Muscle layer of duodenum (tissue), 2 donors: Measurements from ENCODE around the gene CDC42BPG.

Source experiments
- H3K27ac ChIP-seq: one replicate; pipeline ENCODE4 v1.7.0; 2013; ENCODE audit warnings: mild to moderate bottlenecking, low read length
- H3K27me3 ChIP-seq: one replicate; pipeline ENCODE4 v1.7.0; 2013; ENCODE audit warnings: low read depth, mild to moderate bottlenecking, control low read depth, low read length
- H3K36me3 ChIP-seq, 2 donors: one replicate each; pipeline ENCODE4 v1.7.0; 2013; ENCODE audit warnings: low read length in 2 of 2, control low read depth in 1 of 2, mild to moderate bottlenecking in 1 of 2; ENCODE audit not compliant: insufficient read depth in 2 of 2, control insufficient read depth in 1 of 2
- H3K4me1 ChIP-seq, 2 donors: one replicate each; pipeline ENCODE4 v1.7.0; 2013; ENCODE audit warnings: low read length in 2 of 2, mild to moderate bottlenecking in 2 of 2, control low read depth in 1 of 2, moderate library complexity in 1 of 2; ENCODE audit not compliant: insufficient read depth in 2 of 2, control insufficient read depth in 1 of 2
- H3K4me3 ChIP-seq, 2 donors: one replicate each; pipeline ENCODE4 v1.7.0; 2013; ENCODE audit warnings: low read length in 2 of 2, low read depth in 1 of 2, mild to moderate bottlenecking in 1 of 2
- H3K9me3 ChIP-seq, 2 donors: one replicate each; pipeline ENCODE4 v1.7.0; 2013; ENCODE audit warnings: low read length in 2 of 2, control low read depth in 1 of 2, mild to moderate bottlenecking in 1 of 2; ENCODE audit not compliant: control insufficient read depth in 1 of 2
- donor health status: healthy.

CDC42BPG gene

DNA sequence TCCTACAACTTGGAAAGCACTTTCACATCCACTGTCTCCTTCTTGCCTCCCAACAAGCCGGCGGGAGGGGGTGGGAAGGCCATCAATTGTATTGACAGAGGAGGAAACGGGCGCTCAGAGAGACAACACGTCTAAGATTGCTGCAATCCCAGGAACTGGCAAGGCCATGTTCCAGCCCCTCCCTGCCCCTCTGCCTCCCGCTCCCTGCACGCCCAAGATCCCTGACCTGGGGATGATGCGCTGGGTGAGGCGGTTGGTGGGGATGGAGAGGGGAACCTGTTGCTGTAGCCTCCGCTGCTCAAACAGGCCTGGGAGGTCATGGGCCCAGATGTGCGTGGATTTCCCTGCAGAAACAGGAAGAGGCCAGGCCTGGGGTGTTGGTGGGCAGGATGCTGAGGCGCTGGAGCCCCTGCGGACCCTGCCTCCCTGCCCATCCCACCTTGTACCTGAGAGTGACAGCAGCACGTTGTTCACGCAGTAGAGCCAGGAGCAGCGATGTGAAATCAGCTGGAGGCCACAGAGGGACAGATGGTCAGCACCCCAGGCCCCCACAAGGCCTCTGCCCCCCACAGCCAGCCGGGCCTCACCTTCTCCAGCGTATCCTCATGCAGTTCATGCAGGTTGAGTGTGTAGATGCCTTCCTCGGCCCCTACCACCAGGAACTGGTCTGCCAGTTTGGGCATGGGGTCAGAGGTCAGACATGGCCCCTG lies 48.3 kb downstream of the CDC42BPG start:
- Histone ChIP-seq H3K27ac (no peak overlapping the region), H3K4me1 (no peaks in the 10 kb centered on the region), H3K4me3 (no peak overlapping the region), H3K36me3 (peaks cover 0 to 39% of the 10 kb centered on the region in 2 donors), H3K9me3 (no peaks in the 10 kb centered on the region), H3K27me3 (no peaks in the 10 kb centered on the region)

DNA sequence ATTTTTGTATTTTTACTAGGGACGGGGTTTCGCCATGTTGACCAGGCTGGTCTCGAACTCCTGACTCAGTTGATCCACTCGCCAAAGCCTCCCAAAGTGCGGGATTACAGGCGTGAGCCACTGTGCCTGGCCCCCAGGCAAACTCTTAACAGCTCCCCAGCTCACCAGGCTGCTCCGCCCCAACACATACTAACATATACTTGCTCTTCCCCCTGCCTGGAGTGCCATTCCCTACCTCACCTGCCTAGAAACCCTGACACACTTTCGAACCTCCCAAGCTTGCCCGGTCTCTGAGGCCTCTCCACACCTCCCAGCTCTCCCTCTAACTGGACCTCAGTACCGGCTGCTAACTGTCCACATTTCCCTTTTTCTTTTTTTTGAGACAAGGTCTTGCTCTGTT lies 49.9 kb downstream of the CDC42BPG start:
- Histone ChIP-seq H3K36me3 (peaks cover 3 to 47% of the 10 kb centered on the region in 2 donors), H3K27ac (no peak overlapping the region), H3K4me1 (no peaks in the 10 kb centered on the region), H3K27me3 (no peaks in the 10 kb centered on the region), H3K4me3 (no peak overlapping the region), H3K9me3 (no peaks in the 10 kb centered on the region)

DNA sequence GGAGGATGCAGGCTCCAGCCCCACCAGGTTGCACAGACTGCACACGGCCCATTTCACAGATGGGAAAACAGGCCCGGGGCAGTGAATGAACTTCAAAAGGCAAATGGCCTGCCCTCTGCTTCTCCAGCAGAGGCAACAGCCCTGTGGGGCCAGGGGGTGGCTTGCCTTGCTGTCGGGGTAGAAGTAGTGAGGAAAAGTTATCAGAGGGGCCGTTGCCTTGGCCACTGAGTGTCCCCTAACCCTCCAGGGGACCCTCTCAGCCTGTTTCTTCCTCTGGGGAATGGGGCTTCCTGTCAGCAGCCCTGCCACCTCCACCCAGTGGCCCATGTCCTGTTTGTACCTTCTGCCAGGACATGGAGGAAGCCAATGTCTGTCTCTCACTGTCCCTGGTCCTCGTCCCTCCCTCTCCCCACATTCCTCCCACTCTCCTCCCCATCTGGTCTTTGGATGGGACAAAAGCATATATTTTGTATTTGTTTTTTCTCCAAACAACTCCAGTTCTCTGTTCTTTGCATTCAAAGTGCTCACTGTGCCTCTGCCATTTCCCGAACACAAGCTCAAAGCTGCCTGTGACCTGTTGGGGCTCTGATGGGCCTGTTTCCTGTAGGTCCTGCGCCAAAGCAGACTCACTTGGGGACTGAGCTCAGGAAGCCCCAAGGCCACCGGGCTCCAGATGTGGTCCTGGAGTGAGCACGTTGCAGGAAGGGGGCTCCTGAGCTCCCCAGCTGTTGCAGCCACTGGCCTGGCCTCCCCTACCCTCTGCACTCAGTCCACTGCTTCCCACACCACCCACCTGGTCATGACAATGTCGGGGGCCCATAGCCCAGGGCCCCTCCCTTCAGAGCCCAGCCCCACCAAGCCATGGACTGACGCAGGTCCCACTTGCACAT lies 50.9 kb downstream of the CDC42BPG start:
- Histone ChIP-seq H3K4me3 (no peak overlapping the region), H3K4me1 (no peaks in the 10 kb centered on the region), H3K9me3 (no peaks in the 10 kb centered on the region), H3K36me3 (peaks cover 3 to 53% of the 10 kb centered on the region in 2 donors), H3K27me3 (no peaks in the 10 kb centered on the region), H3K27ac (no peak overlapping the region)

DNA sequence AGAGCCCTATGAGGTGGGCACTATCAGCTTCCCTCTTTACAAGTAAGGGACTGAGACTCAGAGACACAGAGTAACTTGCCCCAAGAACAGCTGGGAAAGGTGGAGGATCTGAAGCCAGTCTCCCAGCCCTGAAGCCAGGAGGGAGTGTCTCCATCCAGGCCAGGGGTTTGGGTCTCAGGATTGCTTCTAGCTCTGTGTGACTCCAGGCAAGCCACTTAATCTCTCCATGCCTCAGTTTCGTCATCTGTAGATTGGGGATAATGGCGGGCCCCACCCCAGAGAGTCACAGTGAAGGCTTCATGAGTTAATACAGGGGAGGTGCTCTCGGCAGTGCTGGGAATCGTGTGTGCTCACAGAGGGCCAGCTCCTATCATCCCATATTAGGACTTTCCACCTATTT lies 52.0 kb downstream of the CDC42BPG start:
- peaks cover 3 to 4% of the 10 kb centered on the region in 2 donors for H3K4me1 ChIP-seq
- peaks cover 3 to 52% of the 10 kb centered on the region in 2 donors for H3K36me3 ChIP-seq
- H3K9me3 ChIP-seq: no peaks in the 10 kb centered on the region
- H3K27ac ChIP-seq: no peak overlapping the region
- no peaks in the 10 kb centered on the region for H3K27me3 ChIP-seq
- H3K4me3 ChIP-seq: no peak overlapping the region

DNA sequence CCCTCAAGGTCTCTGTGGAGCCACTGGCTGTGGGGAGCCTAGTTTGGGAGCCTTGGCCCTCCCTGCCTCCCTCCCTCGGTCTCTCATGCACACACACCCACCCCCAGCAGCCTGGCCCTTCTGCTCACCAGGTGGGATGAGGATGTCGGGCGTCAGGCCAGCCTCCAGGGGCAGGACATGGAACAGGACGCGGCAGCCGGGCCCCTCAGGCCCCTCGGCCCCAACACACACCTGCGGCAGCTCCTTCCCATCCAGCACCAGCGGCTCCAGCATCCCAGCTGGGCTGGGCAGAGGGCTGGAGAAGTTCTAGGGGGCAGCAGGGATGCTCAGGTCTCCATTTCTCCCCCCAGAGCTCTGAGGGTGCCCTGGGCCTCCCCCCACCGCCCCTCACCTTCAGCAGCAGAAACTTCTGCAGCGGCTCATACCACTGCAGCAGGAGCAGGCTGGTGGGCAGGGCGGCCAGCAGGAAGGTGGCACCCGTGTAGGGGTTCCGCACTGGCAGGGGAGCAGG lies 52.6 kb downstream of the CDC42BPG start:
- Histone ChIP-seq H3K36me3 (peaks cover 3 to 46% of the 10 kb centered on the region in 2 donors), H3K9me3 (no peaks in the 10 kb centered on the region), H3K4me1 (peaks cover 3 to 5% of the 10 kb centered on the region in 2 donors), H3K27me3 (no peaks in the 10 kb centered on the region), H3K27ac (no peak overlapping the region), H3K4me3 (no peak overlapping the region)

DNA sequence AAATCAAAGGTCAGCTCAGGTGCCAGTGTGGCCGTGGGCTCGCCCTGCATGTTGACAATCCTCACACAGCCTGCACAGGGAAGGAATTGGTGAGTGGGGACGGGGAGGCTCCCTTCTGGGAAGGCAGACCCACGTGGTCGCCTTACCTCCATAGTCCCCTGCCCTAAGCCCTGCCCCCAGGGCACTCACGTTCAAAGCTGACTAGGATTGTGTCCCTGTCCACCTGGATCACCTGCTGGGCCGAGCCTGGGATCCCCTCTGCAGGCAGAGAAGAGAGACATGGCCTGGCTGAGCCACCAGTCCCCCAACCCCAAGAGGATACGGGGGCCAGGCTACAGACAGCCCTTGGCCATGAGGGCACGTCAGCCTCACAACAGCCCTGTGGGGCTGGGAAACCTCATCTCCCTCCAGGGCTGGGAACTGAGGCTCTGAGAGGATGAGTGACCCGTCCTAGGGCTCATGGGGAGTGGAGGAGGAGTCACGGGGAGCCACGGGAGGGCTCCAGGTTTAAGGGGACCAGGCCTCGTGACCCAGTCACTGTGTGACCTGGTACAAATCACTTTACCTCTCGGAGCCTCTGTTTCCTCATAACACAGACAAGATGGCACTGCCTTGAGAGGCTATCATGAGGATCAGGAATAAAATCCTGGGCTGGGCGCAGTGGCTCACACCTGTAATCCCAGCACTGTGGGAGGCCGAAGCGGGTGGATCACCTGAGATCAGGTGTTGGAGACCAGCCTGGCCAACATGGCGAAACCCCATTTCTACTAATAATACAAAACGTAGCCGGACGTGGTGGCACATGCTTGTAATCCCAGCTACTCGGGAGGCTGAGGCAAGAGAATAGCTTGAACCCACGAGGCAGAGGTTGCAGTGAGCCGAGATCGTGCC lies 54.0 kb downstream of the CDC42BPG start:
- H3K4me1 ChIP-seq: peaks cover 3 to 5% of the 10 kb centered on the region in 2 donors
- H3K36me3 ChIP-seq: peaks cover 3 to 33% of the 10 kb centered on the region in 2 donors
- no peaks in the 10 kb centered on the region for H3K9me3 ChIP-seq
- H3K27ac ChIP-seq: no peak overlapping the region
- no peak overlapping the region for H3K4me3 ChIP-seq
- no peaks in the 10 kb centered on the region for H3K27me3 ChIP-seq

DNA sequence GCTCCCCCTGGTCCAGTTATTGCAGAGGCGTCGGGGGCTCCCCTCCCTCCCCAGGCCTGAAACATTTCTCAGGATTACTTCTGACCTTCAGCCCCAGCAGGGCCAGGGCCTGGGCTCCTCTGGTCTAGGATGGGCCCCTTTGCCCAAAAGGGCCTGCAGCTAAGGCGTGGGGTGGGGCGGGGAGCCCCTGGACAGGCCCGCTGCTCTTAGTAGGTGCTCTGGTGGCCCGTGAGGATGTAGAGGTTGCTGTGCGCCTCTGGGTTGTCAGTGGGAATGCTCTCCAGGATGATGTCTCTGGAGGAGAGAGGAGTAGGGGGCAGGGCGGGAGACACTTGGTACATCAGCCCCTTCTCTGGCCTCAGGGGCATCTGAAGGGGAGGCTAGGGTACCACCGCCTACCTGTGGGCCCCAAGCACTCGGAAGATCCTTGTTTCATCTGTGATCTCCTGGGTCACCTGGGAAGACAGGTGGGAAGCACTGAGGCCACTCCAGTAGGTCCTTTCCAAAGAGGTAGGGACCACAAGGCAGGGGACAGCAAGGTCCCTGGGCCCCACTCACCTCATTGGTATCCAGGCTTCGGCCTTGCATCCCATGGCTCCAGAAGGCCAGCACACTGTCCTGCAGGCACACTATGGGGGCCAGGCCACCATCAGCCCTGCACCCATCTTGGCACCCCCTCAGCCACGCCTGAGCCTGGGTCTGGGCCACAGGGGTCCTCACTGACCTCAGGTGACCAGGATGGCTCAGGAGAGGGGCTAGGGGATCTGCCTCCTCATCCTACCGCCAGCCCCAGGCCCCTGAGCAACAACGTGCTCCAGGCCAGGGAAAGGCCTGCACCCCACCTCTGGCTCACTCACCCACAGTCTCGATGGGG lies 54.9 kb downstream of the CDC42BPG start:
- H3K4me3 ChIP-seq: no peak overlapping the region

DNA sequence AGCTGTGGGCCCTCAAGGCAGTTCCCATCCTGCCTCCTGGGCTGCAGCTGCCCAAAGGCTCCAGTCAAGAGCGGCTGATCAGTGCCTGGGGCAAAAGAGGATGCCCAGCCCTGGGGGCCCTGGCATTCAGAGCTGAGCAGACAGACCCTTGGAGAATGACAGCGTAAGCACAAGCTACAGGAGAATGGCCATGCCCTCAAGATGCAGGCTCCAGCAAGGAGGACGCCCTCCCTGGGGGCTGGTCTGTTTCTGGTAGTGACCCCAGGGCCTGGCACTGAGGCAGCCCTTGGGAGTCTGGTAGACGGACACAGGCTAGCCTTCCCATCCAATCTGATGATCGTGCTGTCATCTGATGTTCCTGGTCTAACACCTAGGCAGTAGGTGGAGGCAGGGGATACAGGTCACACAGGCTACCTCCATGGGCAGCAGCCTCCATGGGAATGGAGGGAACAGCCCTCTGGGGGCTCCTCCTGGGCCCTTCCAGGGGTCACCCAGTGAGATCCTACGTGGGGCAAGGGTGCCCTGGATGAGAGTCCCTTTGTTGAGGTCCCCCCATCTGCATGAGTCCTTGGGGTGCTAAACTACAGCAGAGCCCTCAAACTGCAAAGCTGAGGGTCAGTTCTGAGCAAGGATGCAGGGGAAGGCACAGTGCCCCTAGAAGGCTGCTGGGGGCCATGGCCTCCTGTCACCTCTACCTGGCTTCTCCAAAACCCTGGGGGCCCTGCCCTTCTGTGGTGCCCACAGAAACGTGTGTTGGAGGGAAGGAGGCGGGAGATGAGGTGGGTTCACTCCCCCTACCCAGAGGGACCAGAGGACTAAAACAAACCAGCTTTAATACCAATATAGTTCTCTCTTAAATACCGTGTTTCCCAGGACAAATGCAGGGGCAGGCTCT lies 55.9 kb downstream of the CDC42BPG start:
- no peaks in the 10 kb centered on the region for H3K27me3 ChIP-seq
- no peak overlapping the region for H3K27ac ChIP-seq
- H3K4me3 ChIP-seq: no peak overlapping the region
- H3K36me3 ChIP-seq: peaks cover 3 to 33% of the 10 kb centered on the region in 2 donors
- H3K4me1 ChIP-seq: peaks cover 3 to 5% of the 10 kb centered on the region in 2 donors
- H3K9me3 ChIP-seq: no peaks in the 10 kb centered on the region

More for the DNA sequence above, 54.9 kb downstream of the CDC42BPG start:
- Histone ChIP-seq H3K36me3 (peaks cover 3 to 33% of the 10 kb centered on the region in 2 donors), H3K4me1 (peaks cover 3 to 5% of the 10 kb centered on the region in 2 donors), H3K27me3 (no peaks in the 10 kb centered on the region), H3K9me3 (no peaks in the 10 kb centered on the region), H3K27ac (no peak overlapping the region)

DNA sequence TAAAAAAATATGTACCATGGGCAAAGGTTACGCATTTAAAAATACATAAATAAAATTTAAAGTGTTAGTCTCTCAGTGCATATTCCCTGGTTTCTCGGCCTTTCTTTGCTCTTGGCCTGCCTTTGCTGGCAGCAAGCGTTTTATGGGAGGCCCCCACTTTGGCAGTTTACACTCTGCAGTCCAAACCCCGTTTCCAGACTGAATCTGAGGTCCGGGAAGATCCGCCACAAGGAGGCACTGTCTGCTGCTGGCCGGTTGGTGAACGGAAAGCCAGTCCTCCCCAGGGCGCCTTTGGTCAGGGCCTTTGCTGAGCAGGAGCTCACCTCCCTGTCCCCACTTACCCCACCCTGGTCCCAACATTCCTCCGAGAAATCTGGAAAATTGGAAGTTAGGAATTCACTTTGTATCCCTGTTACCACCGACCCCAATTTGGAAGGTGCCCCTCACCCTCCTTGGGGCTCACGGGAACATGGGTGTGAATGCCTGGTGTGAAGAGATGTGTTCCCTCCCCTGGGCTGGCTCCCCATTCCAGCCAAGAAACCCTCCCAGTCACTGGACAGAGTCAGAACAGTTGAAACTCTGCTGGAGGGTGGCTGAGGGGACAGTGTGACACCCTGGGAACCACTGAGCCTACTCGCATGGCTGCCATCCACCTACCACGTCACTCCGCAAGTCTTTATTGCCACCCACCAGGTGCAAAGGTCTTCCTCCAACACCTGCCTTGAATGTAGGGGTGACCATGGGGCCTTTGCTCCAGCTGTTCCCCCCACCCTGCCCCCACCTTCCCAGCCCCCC lies 56.7 kb downstream of the CDC42BPG start:
- Histone ChIP-seq H3K9me3 (no peaks in the 10 kb centered on the region), H3K4me1 (peaks cover 3 to 5% of the 10 kb centered on the region in 2 donors), H3K4me3 (no peak overlapping the region), H3K36me3 (peaks cover 3 to 33% of the 10 kb centered on the region in 2 donors), H3K27me3 (no peaks in the 10 kb centered on the region), H3K27ac (no peak overlapping the region)
